LNCaP clone FGC (cell line): ENCODE results near the gene APOE.
"Not testable (repeated sequence)": the region's sequence is repeated elsewhere in the genome, so short reads cannot be mapped to it uniquely, and the experiment has no call there.

ENCODE experiments used
- DNase-seq: peaks from one replicate; pipeline ENCODE4 v3.0.0-alpha.2; 2011; ENCODE audit warnings: low read depth
- H3K4me3 ChIP-seq: 2 replicates; pipeline ENCODE4 v1.5.1; 2011; ENCODE audit warnings: mild to moderate bottlenecking, low read depth, low read length, control low read depth
- TF ChIP-seq, protein P1 (sequence below): IDR thresholded peaks from 2 replicates; pipeline ENCODE4 v1.5.1; 2012; ENCODE audit warnings: mild to moderate bottlenecking; ENCODE audit not compliant: control insufficient read depth, insufficient read depth; ENCODE audit errors: extremely low read depth

The APOE gene

DNA sequence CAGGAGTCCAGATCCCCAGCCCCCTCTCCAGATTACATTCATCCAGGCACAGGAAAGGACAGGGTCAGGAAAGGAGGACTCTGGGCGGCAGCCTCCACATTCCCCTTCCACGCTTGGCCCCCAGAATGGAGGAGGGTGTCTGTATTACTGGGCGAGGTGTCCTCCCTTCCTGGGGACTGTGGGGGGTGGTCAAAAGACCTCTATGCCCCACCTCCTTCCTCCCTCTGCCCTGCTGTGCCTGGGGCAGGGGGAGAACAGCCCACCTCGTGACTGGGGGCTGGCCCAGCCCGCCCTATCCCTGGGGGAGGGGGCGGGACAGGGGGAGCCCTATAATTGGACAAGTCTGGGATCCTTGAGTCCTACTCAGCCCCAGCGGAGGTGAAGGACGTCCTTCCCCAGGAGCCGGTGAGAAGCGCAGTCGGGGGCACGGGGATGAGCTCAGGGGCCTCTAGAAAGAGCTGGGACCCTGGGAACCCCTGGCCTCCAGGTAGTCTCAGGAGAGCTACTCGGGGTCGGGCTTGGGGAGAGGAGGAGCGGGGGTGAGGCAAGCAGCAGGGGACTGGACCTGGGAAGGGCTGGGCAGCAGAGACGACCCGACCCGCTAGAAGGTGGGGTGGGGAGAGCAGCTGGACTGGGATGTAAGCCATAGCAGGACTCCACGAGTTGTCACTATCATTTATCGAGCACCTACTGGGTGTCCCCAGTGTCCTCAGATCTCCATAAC lies at the start of gene APOE:
Gene APOE, plus strand, starts transcription at position 360 of the 724 bp plus-strand sequence. CDS start 829 bp downstream, outside the sequence.
- H3K4me3 ChIP-seq = no peak within 1 kb of the TSS
- TF ChIP-seq, protein P1, sequence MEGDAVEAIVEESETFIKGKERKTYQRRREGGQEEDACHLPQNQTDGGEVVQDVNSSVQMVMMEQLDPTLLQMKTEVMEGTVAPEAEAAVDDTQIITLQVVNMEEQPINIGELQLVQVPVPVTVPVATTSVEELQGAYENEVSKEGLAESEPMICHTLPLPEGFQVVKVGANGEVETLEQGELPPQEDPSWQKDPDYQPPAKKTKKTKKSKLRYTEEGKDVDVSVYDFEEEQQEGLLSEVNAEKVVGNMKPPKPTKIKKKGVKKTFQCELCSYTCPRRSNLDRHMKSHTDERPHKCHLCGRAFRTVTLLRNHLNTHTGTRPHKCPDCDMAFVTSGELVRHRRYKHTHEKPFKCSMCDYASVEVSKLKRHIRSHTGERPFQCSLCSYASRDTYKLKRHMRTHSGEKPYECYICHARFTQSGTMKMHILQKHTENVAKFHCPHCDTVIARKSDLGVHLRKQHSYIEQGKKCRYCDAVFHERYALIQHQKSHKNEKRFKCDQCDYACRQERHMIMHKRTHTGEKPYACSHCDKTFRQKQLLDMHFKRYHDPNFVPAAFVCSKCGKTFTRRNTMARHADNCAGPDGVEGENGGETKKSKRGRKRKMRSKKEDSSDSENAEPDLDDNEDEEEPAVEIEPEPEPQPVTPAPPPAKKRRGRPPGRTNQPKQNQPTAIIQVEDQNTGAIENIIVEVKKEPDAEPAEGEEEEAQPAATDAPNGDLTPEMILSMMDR = no peak
- no peak for DNase-seq

DNA sequence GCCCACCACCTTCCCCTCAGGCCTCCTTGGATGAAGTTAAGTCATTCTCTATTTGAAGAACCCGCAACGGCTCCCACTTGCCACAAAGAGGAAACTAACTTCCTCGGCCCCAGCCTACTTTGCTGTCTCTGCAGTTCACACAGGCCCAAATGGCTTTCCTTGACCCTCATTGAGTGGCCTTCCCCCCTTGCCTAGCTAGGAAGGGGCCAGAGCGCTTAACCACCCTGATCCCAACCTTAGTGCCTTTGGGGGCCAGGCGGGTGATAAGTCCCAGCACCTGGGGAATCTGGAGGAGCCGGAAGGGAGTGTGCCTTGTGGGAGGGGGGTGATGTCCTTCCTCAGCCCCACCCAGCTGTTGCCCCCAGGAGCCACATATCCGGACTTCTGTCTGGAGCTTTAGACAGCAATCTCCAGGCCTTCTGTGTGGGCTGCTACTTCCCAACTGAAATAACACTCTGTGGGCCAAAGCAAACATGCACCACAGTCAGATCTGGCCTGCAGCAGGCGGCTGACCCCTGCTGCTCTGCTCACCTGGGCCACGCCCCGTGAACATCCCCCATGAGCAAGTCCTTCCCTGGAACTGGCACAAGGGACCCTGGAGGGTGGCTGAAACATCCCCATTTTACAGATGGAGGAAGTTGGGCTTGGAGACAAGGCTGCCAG lies 49.0 kb upstream of the APOE start:
- TF ChIP-seq, protein P1 = no peak
- DNase-seq = no peak
- no peak overlapping the region for H3K4me3 ChIP-seq

DNA sequence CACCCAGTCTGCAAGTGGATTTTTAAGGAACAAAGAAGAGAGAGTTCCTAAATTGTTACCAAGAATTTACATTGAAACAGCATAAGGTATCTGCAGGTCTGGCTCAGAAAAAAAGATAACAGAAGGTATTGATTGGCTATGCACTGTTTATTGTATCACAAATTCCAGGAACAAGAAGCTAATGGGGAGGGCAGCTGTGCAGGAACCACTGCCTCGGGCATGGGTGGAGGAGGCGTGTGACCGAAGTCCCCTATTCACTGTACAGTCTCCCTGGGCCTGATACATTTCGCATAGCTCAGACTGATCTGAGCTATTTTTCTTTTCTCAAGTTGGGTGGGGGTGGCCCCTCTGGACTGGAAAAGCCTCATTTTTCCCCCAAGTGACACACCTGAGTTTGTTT lies 47.8 kb upstream of the APOE start:
- H3K4me3 ChIP-seq = no peak overlapping the region
- DNase-seq = no peak
- TF ChIP-seq, protein P1 = no peak

DNA sequence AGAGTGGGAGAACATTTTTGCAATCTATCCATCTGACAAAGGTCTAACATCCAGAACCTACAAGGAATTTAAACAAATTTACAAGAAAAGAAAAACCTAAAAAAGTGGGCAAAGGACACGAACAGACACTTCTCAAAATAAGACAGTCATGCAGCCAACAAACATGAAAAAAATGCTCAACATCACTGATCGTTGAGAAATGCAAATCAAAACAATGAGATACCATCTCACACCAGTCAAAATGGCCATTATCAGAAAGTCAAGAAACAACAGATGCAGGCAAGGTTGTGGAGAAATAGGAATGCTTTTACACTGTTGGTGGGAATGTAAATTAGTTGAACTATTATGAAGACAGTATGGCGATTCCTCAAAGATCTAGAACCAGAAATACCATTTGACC lies 44.0 kb upstream of the APOE start:
- H3K4me3 ChIP-seq, DNase-seq: not testable (repeated sequence)

DNA sequence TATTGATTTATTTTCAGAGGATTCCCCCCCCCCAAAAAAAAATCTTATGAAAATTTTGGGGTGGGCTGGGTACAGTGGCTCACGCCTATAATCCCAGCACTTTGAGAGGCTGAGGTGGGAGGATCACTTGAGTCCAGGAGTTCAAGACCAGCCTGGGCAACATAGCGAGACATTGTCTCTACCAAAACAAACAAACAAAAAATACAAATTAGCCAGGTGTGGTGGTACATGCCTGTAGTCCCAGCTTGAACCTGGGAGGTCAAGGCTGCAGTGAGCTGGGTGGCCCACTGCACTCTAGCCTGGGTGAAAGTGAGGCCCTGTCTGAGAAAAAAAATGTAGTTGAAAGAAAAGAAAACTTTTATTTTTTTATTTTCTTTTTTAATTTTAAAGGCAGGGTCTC lies 41.6 kb upstream of the APOE start:
- TF ChIP-seq, protein P1 = no peak

DNA sequence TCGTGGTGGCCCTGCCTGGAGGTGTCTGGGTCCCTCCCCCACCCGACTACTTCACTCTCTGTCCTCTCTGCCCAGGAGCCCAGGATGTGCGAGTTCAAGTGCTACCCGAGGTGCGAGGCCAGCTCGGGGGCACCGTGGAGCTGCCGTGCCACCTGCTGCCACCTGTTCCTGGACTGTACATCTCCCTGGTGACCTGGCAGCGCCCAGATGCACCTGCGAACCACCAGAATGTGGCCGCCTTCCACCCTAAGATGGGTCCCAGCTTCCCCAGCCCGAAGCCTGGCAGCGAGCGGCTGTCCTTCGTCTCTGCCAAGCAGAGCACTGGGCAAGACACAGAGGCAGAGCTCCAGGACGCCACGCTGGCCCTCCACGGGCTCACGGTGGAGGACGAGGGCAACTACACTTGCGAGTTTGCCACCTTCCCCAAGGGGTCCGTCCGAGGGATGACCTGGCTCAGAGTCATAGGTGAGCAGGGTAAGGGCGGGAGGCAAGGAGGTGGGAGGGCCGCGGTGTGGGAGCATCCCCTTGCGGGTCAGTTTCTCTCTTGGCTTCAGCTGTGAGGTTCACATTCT lies 40.3 kb upstream of the APOE start:
- TF ChIP-seq, protein P1 = no peak
- no peak overlapping the region for H3K4me3 ChIP-seq
- no peak for DNase-seq

More for the DNA sequence above, 41.6 kb upstream of the APOE start:
- DNase-seq = no peak
- H3K4me3 ChIP-seq = no peak overlapping the region

DNA sequence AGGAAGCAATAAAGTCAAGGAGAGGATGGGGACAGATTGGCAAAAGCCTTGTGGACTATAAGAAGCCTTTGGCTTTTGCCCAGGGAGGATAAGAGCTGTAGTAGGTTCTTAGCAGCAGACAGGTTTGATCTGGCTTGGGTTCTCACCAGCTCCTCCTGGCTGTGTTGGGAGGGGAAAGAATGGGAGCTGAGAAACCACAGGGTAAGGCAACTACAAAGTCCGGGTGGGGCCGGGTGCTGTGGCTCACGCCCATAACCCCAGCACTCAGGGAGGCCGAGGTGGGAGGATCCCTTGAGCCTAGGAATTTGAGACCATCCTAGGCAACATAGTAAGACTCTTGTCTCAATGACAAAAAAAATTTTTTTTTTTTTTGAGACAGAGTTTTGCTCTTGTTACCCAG lies 38.9 kb upstream of the APOE start:
- DNase-seq = no peak
- H3K4me3 ChIP-seq = no peak overlapping the region
- TF ChIP-seq, protein P1 = no peak
